Parathyroid adenoma (tissue), 2 donors: ENCODE measurements around the gene C16orf95.
"Not testable (repeated sequence)": the region's sequence is repeated elsewhere in the genome, so short reads cannot be mapped to it uniquely, and the experiment has no call there.

Source experiments
- H2AFZ ChIP-seq: fragments of 300-600 bp; sonication (generic); one replicate; pipeline ENCODE4 v1.7.0; 2017; ENCODE audit warnings: antibody characterized with exemption, mild to moderate bottlenecking
- H3K27ac ChIP-seq: fragments of 300-600 bp; sonication (generic); one replicate; pipeline ENCODE4 v1.7.0; 2017
- H3K27me3 ChIP-seq: fragments of 300-600 bp; sonication (generic); one replicate; pipeline ENCODE4 v1.7.0; 2017; ENCODE audit warnings: low read length; ENCODE audit not compliant: control insufficient read depth, insufficient read depth
- H3K36me3 ChIP-seq: fragments of 300-600 bp; sonication (generic); one replicate; pipeline ENCODE4 v1.7.0; 2017; ENCODE audit warnings: low read length; ENCODE audit not compliant: control insufficient read depth, insufficient read depth
- H3K4me1 ChIP-seq: fragments of 300-600 bp; sonication (generic); one replicate; pipeline ENCODE4 v1.7.0; 2017; ENCODE audit warnings: control low read depth
- H3K4me2 ChIP-seq: fragments of 300-600 bp; sonication (generic); one replicate; pipeline ENCODE4 v1.7.0; 2017; ENCODE audit warnings: low read length
- H3K4me3 ChIP-seq: fragments of 300-600 bp; sonication (generic); one replicate; pipeline ENCODE4 v1.7.0; 2017; ENCODE audit warnings: low read depth, low read length
- H3K79me2 ChIP-seq: fragments of 300-600 bp; sonication (generic); one replicate; pipeline ENCODE4 v1.7.0; 2017; ENCODE audit warnings: control low read depth
- H3K9ac ChIP-seq: fragments of 300-600 bp; sonication (generic); one replicate; pipeline ENCODE4 v1.7.0; 2017; ENCODE audit warnings: mild to moderate bottlenecking
- H3K9me3 ChIP-seq: fragments of 300-600 bp; sonication (generic); one replicate; pipeline ENCODE4 v1.7.0; 2017; ENCODE audit warnings: low read length; ENCODE audit not compliant: control insufficient read depth
- TF ChIP-seq, protein P1 (sequence below): fragments of 300-600 bp; sonication (generic); IDR thresholded peaks from one replicate; pipeline ENCODE4 v1.7.0; 2017; ENCODE audit warnings: antibody characterized with exemption, mild to moderate bottlenecking
- donor health status: primary hyperparathyroidism.

Gene C16orf95

DNA sequence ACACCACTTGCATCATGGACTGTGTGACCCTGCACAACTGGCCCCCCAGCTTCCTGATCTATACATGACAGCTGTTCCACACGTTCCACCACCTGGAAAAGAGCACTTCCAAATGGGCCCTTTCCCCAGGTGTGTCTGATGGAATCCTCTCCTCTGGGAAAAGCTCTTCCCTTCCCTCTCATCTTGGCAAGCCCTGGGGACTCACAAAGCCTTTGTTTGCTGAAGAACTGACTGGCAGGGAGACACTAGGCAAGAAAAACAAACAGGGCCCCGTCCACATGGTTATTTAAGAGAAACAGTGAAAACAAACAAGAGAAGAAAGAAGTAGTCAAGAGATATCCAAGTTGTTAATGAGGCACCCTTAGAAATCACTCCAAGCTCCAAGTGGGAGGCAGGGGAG lies 52.6 kb downstream of the C16orf95 start:
- Histone ChIP-seq H3K79me2 (no peaks in the 10 kb centered on the region), H3K4me3 (no peak overlapping the region), H3K9ac (no peak overlapping the region), H2AFZ (no peak overlapping the region), H3K4me2 (no peak overlapping the region), H3K4me1 (no peaks in the 10 kb centered on the region), H3K27ac (no peak overlapping the region), H3K27me3 (no peaks in the 10 kb centered on the region), H3K9me3 (no peaks in the 10 kb centered on the region), H3K36me3 (no peaks in the 10 kb centered on the region)
- TF ChIP-seq, protein P1, sequence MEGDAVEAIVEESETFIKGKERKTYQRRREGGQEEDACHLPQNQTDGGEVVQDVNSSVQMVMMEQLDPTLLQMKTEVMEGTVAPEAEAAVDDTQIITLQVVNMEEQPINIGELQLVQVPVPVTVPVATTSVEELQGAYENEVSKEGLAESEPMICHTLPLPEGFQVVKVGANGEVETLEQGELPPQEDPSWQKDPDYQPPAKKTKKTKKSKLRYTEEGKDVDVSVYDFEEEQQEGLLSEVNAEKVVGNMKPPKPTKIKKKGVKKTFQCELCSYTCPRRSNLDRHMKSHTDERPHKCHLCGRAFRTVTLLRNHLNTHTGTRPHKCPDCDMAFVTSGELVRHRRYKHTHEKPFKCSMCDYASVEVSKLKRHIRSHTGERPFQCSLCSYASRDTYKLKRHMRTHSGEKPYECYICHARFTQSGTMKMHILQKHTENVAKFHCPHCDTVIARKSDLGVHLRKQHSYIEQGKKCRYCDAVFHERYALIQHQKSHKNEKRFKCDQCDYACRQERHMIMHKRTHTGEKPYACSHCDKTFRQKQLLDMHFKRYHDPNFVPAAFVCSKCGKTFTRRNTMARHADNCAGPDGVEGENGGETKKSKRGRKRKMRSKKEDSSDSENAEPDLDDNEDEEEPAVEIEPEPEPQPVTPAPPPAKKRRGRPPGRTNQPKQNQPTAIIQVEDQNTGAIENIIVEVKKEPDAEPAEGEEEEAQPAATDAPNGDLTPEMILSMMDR: no peak

DNA sequence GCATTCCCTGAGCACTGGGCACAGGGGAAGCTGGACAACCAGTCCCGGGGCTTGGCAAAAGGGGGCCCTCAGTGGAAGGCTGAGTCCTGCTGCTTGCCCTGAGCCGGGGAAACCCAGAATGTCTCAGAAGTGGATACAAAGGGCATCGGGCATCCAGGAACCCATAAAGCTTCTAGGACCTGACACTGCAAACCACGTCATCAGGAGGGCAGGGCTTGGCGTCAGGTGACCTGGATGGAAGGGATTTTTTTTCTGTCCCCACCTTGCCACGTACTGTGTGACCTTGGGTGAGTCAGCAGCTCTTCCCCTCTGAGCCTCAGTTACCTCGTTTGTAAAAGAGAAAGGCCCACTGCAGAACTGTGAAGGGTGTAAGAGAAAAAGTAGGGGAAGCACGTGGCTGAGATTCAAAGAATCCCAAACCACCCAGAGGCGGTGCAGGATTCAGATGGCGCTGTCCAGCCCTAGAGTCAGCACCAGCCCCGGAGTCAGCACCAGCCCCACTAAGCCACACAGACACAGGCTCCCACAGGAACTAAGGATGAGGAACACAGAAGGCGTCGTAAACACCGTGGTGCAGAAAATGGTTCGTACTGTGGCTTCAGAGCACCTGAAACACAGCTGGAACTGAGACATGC lies 53.7 kb downstream of the C16orf95 start:
- TF ChIP-seq, protein P1: no peak
- Histone ChIP-seq H3K27me3 (no peaks in the 10 kb centered on the region), H3K9ac (no peak overlapping the region), H3K9me3 (no peaks in the 10 kb centered on the region), H3K79me2 (no peaks in the 10 kb centered on the region), H2AFZ (no peak overlapping the region), H3K4me1 (no peaks in the 10 kb centered on the region), H3K4me3 (no peak overlapping the region), H3K4me2 (no peak overlapping the region), H3K27ac (no peak overlapping the region), H3K36me3 (no peaks in the 10 kb centered on the region)

DNA sequence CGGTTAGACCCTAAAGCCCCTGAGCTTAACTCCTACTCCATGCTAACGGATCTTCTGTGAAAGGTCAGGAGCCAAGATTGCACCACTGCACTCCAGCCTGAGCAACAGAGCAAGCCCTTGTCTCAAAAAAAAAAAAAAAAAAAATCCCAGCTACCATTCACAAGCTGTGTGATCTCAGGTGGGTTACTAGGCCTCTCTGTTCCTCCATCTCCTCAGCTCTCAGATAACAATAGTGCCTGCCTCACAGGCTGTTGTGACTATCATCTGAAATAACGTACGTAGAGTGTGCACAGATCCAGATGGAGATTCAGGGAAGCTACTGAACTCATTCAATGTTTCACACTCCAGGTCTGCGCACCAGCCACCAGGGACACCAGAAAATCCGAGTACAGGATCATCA lies 57.8 kb downstream of the C16orf95 start:
- Histone ChIP-seq H3K9ac (no peak overlapping the region), H3K27ac (no peak overlapping the region), H3K36me3 (no peaks in the 10 kb centered on the region), H3K4me1 (no peaks in the 10 kb centered on the region), H3K9me3 (no peaks in the 10 kb centered on the region), H3K4me2 (no peak overlapping the region), H3K79me2 (no peaks in the 10 kb centered on the region), H2AFZ (no peak overlapping the region), H3K4me3 (no peak overlapping the region), H3K27me3 (no peaks in the 10 kb centered on the region)
- TF ChIP-seq, protein P1: no peak

DNA sequence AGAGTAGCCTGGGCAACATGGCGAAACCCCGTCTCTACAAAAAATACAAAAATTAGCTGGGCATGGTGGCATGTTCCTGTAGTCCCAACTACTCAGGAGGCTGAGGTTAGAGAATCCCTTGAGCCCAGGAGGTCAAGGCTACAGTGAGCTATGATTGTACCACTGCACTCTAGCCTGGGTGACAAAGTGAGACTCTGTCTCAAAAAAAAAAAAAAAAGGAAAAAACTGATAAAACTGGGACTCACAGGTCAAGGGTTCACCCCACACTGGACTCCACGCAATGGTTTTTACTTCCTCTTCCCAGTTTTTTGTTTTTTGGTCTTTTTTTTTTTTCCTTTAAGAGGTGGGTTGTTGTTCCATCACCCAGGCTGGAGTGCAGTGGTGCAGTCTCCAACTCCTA lies 58.5 kb downstream of the C16orf95 start:
- H3K4me3 ChIP-seq, H3K27ac ChIP-seq, H3K4me2 ChIP-seq, H2AFZ ChIP-seq, H3K9me3 ChIP-seq, H3K4me1 ChIP-seq, H3K27me3 ChIP-seq, H3K79me2 ChIP-seq, H3K9ac ChIP-seq, H3K36me3 ChIP-seq: not testable (repeated sequence)

DNA sequence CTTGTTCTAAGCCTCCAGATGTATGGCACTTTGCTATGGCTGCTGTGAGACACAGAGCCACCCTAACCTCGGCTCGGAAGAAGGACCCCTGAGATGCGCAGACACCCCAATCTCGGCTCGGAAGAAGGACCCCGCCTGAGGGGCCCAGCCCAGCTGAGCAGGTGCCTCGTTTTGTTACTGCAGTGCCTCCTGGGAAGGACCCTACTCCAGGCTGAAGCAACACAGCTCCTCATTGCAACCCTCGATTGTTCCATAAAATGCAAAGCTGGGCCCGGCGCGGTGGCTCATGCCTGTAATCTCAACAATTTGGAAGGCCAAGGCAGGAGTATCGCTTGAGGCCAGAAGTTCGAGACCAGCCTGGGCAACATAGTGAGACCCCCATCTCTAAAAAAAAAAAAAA lies 61.3 kb downstream of the C16orf95 start:
- Histone ChIP-seq H3K4me1 (no peaks in the 10 kb centered on the region), H3K9ac (no peak overlapping the region), H2AFZ (no peak overlapping the region), H3K36me3 (no peaks in the 10 kb centered on the region), H3K27me3 (no peaks in the 10 kb centered on the region), H3K79me2 (no peaks in the 10 kb centered on the region), H3K27ac (no peak overlapping the region), H3K4me2 (no peak overlapping the region), H3K9me3 (no peaks in the 10 kb centered on the region), H3K4me3 (no peak overlapping the region)
- TF ChIP-seq, protein P1: no peak
